Activated CD8-positive, alpha-beta memory T cell treated with anti-CD3 and anti-CD28 coated beads, Interleukin-2, amount 50 U/mL, for 4 hours (primary cell): ENCODE measurements around the gene GSC2.
"Not testable (repeated sequence)": the region's sequence is repeated elsewhere in the genome, so short reads cannot be mapped to it uniquely, and the experiment has no call there.

Experiments
- DNase-seq: peaks from one replicate; pipeline ENCODE4 v3.0.0-alpha.2; 2020

GSC2 gene

GRCh38 chr22:19177164-19178064, 27.3 kb upstream of the GSC2 start:
- DNase-seq, result no peak

GRCh38 chr22:19176732-19177131, 26.6 kb upstream of the GSC2 start:
- no peak for DNase-seq

GRCh38 chr22:19176175-19176643, 26.1 kb upstream of the GSC2 start:
- DNase-seq, result no peak

- DNase-seq, result no peak
Observed at GRCh38 chr22:19175602-19176174, 25.6 kb upstream of the GSC2 start.

GRCh38 chr22:19175026-19175601, 25.0 kb upstream of the GSC2 start:
- no peak for DNase-seq

- no peak for DNase-seq
Observed at GRCh38 chr22:19174106-19175025, 24.3 kb upstream of the GSC2 start.

GRCh38 chr22:19173047-19174035, 23.2 kb upstream of the GSC2 start:
- no peak for DNase-seq

- DNase-seq, result no peak
Observed at GRCh38 chr22:19172213-19173046, 22.3 kb upstream of the GSC2 start.

- DNase-seq, result peak; percentile 16
Observed at GRCh38 chr22:19169947-19170318, 19.8 kb upstream of the GSC2 start.

GRCh38 chr22:19169002-19169946, 19.2 kb upstream of the GSC2 start:
- DNase-seq, result no peak

- no peak for DNase-seq
Observed at GRCh38 chr22:19168088-19168890, 18.2 kb upstream of the GSC2 start.

GRCh38 chr22:19167106-19167869, 17.2 kb upstream of the GSC2 start:
- no peak for DNase-seq

GRCh38 chr22:19166421-19166820, 16.3 kb upstream of the GSC2 start:
- no peak for DNase-seq

- no peak for DNase-seq
Observed at GRCh38 chr22:19164425-19164824, 14.3 kb upstream of the GSC2 start.

- DNase-seq, result not testable (repeated sequence)
Observed at GRCh38 chr22:19158649-19159048, 8.6 kb upstream of the GSC2 start.

GRCh38 chr22:19156109-19156508, 6.0 kb upstream of the GSC2 start:
- not testable (repeated sequence) for DNase-seq
